GM12878 (cell line): ENCODE measurements around the gene DENR. TPM values are rescaled to one million over a fixed set of nuclear protein-coding genes. Genes with fewer than 3 reads are reported as not detected.

ENCODE experiments used
- CBX3 ChIP-seq: fragments of 200-600 bp; sonication (generic); IDR thresholded peaks from 2 replicates; pipeline ENCODE4 v1.6.1; 2016; ENCODE audit warnings: low read depth, borderline replicate concordance
- CEBPB ChIP-seq, 2 experiments: fragments of 150-350 bp in 1 of 2; IDR thresholded peaks; 2 replicates each; pipeline ENCODE4 v1.6.1; 2012 to 2014; ENCODE audit warnings: low read depth in 2 of 2, low read length in 2 of 2, borderline replicate concordance in 1 of 2, inconsistent platforms in 1 of 2
- CREM ChIP-seq: IDR thresholded peaks from 2 replicates; pipeline ENCODE4 v1.6.1; 2014; ENCODE audit warnings: antibody characterized with exemption, low read depth
- ESRRA ChIP-seq: IDR thresholded peaks from 2 replicates; pipeline ENCODE4 v1.6.1; 2012; ENCODE audit warnings: mild to moderate bottlenecking, low read length, improper control_type of control experiment
- HDGF ChIP-seq: fragments of 450-650 bp; IDR thresholded peaks from 2 replicates; pipeline ENCODE4 v1.6.1; 2016; ENCODE audit warnings: antibody characterized with exemption
- IKZF1 ChIP-seq: fragments of 450-650 bp; conservative IDR thresholded peaks from 2 replicates; pipeline ENCODE4 v1.6.1; 2017; ENCODE audit warnings: antibody characterized with exemption, mild to moderate bottlenecking
- JUND ChIP-seq: IDR thresholded peaks from 2 replicates; pipeline ENCODE4 v1.6.1; 2012; ENCODE audit warnings: low read depth, mild to moderate bottlenecking, low read length, improper control_type of control experiment, moderate library complexity
- MTA2 ChIP-seq: fragments of 450-650 bp; IDR thresholded peaks from 2 replicates; pipeline ENCODE4 v1.6.1; 2016; ENCODE audit warnings: low read depth, mild to moderate bottlenecking, moderate library complexity
- RAD51 ChIP-seq: fragments of 450-650 bp; IDR thresholded peaks from 2 replicates; pipeline ENCODE4 v1.6.1; 2016; ENCODE audit warnings: moderate library complexity, mild to moderate bottlenecking, inconsistent platforms
- SMARCA5 ChIP-seq: fragments of 450-650 bp; IDR thresholded peaks from 2 replicates; pipeline ENCODE4 v1.6.1; 2017; ENCODE audit warnings: mild to moderate bottlenecking
- SPI1 ChIP-seq: IDR thresholded peaks from 2 replicates; pipeline ENCODE4 v1.6.1; 2011; ENCODE audit warnings: low read depth, mild to moderate bottlenecking, low read length, moderate library complexity, borderline replicate concordance; ENCODE audit not compliant: insufficient read depth
- SREBF2 ChIP-seq: IDR thresholded peaks from 2 replicates; pipeline ENCODE4 v1.6.1; 2012; ENCODE audit warnings: mild to moderate bottlenecking, low read length
- SUZ12 ChIP-seq: fragments of 200-600 bp; sonication (generic); IDR thresholded peaks from one replicate; pipeline ENCODE4 v1.6.1; 2018; ENCODE audit warnings: antibody characterized with exemption, mild to moderate bottlenecking; ENCODE audit not compliant: unreplicated experiment
- ZSCAN29 ChIP-seq: fragments of 450-650 bp; IDR thresholded peaks from 2 replicates; pipeline ENCODE4 v1.6.1; 2017; ENCODE audit warnings: mild to moderate bottlenecking, moderate library complexity
- polyA plus RNA-seq, 11 experiments: library from polyadenylated mRNA; depleted of rRNA in 4 of 11; unstranded in 6 of 11; stranded (reverse) in 5 of 11; fragments of >200 nt; fragmentation: Nextera tagmentation in 4 of 11; fragmentation: Illumina TruSeq in 1 of 11; extraction: Ambion mirVana in 4 of 11; extraction: Trizol in 1 of 11; gene quantifications; 1 replicate in 1 of 11; 2 replicates in 10 of 11; pipeline versions ENCODE4 v1.2.1 to v1.2.3, GENCODE V29; 2011 to 2016; ENCODE audit warnings: inconsistent platforms in 2 of 11, missing spikeins in 2 of 11, low read depth in 1 of 11
- total RNA-seq, 4 experiments: library from RNA; depleted of rRNA in 3 of 4; stranded (reverse); fragments of >200 nt in 3 of 4; fragmentation: Illumina TruSeq in 1 of 4; extraction: Trizol in 1 of 4; gene quantifications; 2 replicates each; pipeline versions ENCODE4 v1.2.1 to v1.2.3, GENCODE V29; 2013 to 2021
- TF ChIP-seq, protein P1 (sequence below): fragments of 450-650 bp; IDR thresholded peaks from 2 replicates; pipeline ENCODE4 v1.6.1; 2017; ENCODE audit warnings: antibody characterized with exemption, mild to moderate bottlenecking, moderate library complexity
- TF ChIP-seq, protein P2 (sequence below): fragments of 450-650 bp; IDR thresholded peaks from 2 replicates; pipeline ENCODE4 v1.6.1; 2017; ENCODE audit warnings: mild to moderate bottlenecking, low read depth, inconsistent platforms; ENCODE audit not compliant: poor library complexity, severe bottlenecking
- TF ChIP-seq, protein P3 (sequence below): IDR thresholded peaks from 2 replicates; pipeline ENCODE4 v1.6.1; 2012; ENCODE audit warnings: low read length, inconsistent platforms
- TF ChIP-seq, protein P4 (sequence below): fragments of 450-650 bp; formaldehyde crosslinking; IDR thresholded peaks from 2 replicates; pipeline ENCODE4 v1.4.0; 2022; ENCODE audit warnings: mild to moderate bottlenecking, moderate library complexity

Gene DENR
- total and polyA plus RNA-seq, 10 of the 15 experiments (the other 5 are each of a cell fraction or from before 2014, with no cell fraction given) = 29.4 to 97.7 (median 58.3) TPM

DNA sequence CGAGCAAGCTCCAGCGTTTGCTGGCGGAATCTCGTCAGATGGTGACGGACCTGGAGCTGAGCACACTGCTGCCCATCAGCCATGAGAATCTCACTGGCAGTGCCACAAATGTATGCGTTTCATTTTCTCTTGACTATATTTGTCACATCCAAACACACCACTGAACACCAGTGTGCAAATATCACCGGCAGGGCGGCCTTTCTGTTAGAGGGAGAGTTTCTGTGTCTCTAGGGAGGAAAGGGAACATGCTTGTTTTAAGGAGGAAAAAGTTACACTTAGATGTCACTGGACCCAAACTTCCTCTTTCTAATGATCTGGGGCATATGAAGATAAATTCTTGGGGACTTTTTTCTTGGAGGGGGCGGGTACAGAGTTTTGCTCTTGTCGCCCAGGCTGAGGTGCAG is 60.7 kb downstream of the DENR start (continued):
- TF ChIP-seq, protein P1, sequence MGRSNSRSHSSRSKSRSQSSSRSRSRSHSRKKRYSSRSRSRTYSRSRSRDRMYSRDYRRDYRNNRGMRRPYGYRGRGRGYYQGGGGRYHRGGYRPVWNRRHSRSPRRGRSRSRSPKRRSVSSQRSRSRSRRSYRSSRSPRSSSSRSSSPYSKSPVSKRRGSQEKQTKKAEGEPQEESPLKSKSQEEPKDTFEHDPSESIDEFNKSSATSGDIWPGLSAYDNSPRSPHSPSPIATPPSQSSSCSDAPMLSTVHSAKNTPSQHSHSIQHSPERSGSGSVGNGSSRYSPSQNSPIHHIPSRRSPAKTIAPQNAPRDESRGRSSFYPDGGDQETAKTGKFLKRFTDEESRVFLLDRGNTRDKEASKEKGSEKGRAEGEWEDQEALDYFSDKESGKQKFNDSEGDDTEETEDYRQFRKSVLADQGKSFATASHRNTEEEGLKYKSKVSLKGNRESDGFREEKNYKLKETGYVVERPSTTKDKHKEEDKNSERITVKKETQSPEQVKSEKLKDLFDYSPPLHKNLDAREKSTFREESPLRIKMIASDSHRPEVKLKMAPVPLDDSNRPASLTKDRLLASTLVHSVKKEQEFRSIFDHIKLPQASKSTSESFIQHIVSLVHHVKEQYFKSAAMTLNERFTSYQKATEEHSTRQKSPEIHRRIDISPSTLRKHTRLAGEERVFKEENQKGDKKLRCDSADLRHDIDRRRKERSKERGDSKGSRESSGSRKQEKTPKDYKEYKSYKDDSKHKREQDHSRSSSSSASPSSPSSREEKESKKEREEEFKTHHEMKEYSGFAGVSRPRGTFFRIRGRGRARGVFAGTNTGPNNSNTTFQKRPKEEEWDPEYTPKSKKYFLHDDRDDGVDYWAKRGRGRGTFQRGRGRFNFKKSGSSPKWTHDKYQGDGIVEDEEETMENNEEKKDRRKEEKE = no peak
- TF ChIP-seq MTA2 (peak; percentile 55; the same call in 1 of the 2 replicates), SUZ12 (no peak), CEBPB (IDR thresholded peaks at IDR 0.05; ENCODE audit: borderline replicate concordance in 1 of 2, low read depth in 2 of 2, low read length in 2 of 2) (no peak), SMARCA5 (no peak), SREBF2 (no peak), CREM (no peak), JUND (no peak), RAD51 (no peak), ZSCAN29 (no peak), IKZF1 (peak; percentile 56), SPI1 (no peak), CBX3 (no peak), ESRRA (no peak), HDGF (no peak)
- TF ChIP-seq, protein P2, sequence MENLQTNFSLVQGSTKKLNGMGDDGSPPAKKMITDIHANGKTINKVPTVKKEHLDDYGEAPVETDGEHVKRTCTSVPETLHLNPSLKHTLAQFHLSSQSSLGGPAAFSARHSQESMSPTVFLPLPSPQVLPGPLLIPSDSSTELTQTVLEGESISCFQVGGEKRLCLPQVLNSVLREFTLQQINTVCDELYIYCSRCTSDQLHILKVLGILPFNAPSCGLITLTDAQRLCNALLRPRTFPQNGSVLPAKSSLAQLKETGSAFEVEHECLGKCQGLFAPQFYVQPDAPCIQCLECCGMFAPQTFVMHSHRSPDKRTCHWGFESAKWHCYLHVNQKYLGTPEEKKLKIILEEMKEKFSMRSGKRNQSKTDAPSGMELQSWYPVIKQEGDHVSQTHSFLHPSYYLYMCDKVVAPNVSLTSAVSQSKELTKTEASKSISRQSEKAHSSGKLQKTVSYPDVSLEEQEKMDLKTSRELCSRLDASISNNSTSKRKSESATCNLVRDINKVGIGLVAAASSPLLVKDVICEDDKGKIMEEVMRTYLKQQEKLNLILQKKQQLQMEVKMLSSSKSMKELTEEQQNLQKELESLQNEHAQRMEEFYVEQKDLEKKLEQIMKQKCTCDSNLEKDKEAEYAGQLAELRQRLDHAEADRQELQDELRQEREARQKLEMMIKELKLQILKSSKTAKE = no peak
- TF ChIP-seq, protein P3, sequence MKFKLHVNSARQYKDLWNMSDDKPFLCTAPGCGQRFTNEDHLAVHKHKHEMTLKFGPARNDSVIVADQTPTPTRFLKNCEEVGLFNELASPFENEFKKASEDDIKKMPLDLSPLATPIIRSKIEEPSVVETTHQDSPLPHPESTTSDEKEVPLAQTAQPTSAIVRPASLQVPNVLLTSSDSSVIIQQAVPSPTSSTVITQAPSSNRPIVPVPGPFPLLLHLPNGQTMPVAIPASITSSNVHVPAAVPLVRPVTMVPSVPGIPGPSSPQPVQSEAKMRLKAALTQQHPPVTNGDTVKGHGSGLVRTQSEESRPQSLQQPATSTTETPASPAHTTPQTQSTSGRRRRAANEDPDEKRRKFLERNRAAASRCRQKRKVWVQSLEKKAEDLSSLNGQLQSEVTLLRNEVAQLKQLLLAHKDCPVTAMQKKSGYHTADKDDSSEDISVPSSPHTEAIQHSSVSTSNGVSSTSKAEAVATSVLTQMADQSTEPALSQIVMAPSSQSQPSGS = no peak
- TF ChIP-seq, protein P4, sequence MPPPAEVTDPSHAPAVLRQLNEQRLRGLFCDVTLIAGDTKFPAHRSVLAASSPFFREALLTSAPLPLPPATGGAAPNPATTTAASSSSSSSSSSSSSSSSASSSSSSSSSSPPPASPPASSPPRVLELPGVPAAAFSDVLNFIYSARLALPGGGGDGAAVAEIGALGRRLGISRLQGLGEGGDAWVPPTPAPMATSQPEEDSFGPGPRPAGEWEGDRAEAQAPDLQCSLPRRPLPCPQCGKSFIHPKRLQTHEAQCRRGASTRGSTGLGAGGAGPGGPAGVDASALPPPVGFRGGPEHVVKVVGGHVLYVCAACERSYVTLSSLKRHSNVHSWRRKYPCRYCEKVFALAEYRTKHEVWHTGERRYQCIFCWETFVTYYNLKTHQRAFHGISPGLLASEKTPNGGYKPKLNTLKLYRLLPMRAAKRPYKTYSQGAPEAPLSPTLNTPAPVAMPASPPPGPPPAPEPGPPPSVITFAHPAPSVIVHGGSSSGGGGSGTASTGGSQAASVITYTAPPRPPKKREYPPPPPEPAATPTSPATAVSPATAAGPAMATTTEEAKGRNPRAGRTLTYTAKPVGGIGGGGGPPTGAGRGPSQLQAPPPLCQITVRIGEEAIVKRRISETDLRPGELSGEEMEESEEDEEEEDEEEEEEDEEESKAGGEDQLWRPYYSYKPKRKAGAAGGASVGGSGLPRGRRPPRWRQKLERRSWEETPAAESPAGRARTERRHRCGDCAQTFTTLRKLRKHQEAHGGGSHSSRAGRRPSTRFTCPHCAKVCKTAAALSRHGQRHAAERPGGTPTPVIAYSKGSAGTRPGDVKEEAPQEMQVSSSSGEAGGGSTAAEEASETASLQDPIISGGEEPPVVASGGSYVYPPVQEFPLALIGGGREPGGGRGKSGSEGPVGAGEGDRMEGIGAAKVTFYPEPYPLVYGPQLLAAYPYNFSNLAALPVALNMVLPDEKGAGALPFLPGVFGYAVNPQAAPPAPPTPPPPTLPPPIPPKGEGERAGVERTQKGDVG = no peak
